ENCODE results near the gene EML2.
"Not testable (repeated sequence)": the region's sequence is repeated elsewhere in the genome, so short reads cannot be mapped to it uniquely, and the experiment has no call there.

EML2 gene

GRCh38 chr19:45638930-45639729 lies at the start of gene EML2:
EML2 (minus strand) TSS chr19:45639397; CDS start chr19:45639376, 21 bp downstream.
- in situ Hi-C loops (cut with MboI; ENCODE audit: low pct_unique_long_range_greater_than_20kb, low sequenced_read_pairs, unreplicated experiment): no loop called here
- peak; percentile 76 for DNase-seq (ENCODE audit: low spot score)
- peak; percentile 43 for TF ChIP-seq CTCF (IDR thresholded peaks at IDR 0.05; ENCODE audit: extremely low read depth, insufficient read depth, missing control alignments)

- no peak for DNase-seq (ENCODE audit: low spot score)
- in situ Hi-C loops (cut with MboI; ENCODE audit: low pct_unique_long_range_greater_than_20kb, low sequenced_read_pairs, unreplicated experiment): no loop called here
- TF ChIP-seq CTCF (IDR thresholded peaks at IDR 0.05; ENCODE audit: extremely low read depth, insufficient read depth, missing control alignments): peak; percentile 15
These were observed 48.4 kb upstream of the EML2 start for GRCh38 chr19:45687599-45687998.

GRCh38 chr19:45685045-45685444 lies 45.8 kb upstream of the EML2 start:
- DNase-seq (ENCODE audit: low spot score); in situ Hi-C loops (cut with MboI; ENCODE audit: low pct_unique_long_range_greater_than_20kb, low sequenced_read_pairs, unreplicated experiment): not testable (repeated sequence)

- TF ChIP-seq CTCF (IDR thresholded peaks at IDR 0.05; ENCODE audit: extremely low read depth, insufficient read depth, missing control alignments): no peak
- DNase-seq (ENCODE audit: low spot score): no peak
- in situ Hi-C loops (cut with MboI; ENCODE audit: low pct_unique_long_range_greater_than_20kb, low sequenced_read_pairs, unreplicated experiment): no loop called here
These were observed 43.7 kb upstream of the EML2 start for GRCh38 chr19:45682908-45683307.

- in situ Hi-C loops (cut with MboI; ENCODE audit: low pct_unique_long_range_greater_than_20kb, low sequenced_read_pairs, unreplicated experiment): no loop called here
- no peak for DNase-seq (ENCODE audit: low spot score)
- TF ChIP-seq CTCF (IDR thresholded peaks at IDR 0.05; ENCODE audit: extremely low read depth, insufficient read depth, missing control alignments): no peak
These were observed 42.9 kb upstream of the EML2 start for GRCh38 chr19:45682117-45682516.

- peak; percentile 90 for DNase-seq (ENCODE audit: low spot score)
- in situ Hi-C loops (cut with MboI; ENCODE audit: low pct_unique_long_range_greater_than_20kb, low sequenced_read_pairs, unreplicated experiment): no loop called here
- TF ChIP-seq CTCF (IDR thresholded peaks at IDR 0.05; ENCODE audit: extremely low read depth, insufficient read depth, missing control alignments): peak; percentile 94
These were observed 42.3 kb upstream of the EML2 start for GRCh38 chr19:45681391-45682015.
